ENCODE data around the gene BICC1.

The BICC1 gene

DNA sequence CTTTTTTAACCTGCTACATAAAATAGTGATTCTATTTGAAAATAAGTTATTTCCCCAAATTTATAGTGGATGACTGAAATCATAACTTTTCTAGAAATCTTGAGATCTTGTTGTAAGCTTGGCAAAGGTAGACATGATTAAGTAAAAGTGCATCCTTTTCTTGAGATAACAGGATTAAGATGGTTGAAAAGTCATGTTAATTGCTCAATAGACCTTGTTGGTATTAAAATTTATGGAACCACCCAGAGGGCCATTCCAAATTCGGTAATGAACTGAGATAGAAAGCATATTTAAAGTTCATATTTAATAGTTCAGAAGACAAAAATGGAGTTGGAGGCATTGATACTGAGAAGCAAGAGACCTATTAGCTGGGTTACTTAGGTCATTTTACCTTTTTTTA is 139.1 kb downstream of the BICC1 start:
- TF ChIP-seq, protein P1, sequence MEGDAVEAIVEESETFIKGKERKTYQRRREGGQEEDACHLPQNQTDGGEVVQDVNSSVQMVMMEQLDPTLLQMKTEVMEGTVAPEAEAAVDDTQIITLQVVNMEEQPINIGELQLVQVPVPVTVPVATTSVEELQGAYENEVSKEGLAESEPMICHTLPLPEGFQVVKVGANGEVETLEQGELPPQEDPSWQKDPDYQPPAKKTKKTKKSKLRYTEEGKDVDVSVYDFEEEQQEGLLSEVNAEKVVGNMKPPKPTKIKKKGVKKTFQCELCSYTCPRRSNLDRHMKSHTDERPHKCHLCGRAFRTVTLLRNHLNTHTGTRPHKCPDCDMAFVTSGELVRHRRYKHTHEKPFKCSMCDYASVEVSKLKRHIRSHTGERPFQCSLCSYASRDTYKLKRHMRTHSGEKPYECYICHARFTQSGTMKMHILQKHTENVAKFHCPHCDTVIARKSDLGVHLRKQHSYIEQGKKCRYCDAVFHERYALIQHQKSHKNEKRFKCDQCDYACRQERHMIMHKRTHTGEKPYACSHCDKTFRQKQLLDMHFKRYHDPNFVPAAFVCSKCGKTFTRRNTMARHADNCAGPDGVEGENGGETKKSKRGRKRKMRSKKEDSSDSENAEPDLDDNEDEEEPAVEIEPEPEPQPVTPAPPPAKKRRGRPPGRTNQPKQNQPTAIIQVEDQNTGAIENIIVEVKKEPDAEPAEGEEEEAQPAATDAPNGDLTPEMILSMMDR (IDR thresholded peaks at IDR 0.05): no peak
- no peak overlapping the region for H3K27ac ChIP-seq
- no peaks in the 10 kb centered on the region for H3K9me3 ChIP-seq
- H3K36me3 ChIP-seq: no peaks in the 10 kb centered on the region
- no peaks in the 10 kb centered on the region for H3K4me1 ChIP-seq (ENCODE audit: control insufficient read depth in 1 of 2, insufficient read depth in 1 of 2, low read depth in 1 of 2, low read length in 1 of 2)
- H3K4me3 ChIP-seq (ENCODE audit: low read depth in 1 of 2, low read length in 1 of 2): no peak overlapping the region
- no peaks in the 10 kb centered on the region for H3K27me3 ChIP-seq

DNA sequence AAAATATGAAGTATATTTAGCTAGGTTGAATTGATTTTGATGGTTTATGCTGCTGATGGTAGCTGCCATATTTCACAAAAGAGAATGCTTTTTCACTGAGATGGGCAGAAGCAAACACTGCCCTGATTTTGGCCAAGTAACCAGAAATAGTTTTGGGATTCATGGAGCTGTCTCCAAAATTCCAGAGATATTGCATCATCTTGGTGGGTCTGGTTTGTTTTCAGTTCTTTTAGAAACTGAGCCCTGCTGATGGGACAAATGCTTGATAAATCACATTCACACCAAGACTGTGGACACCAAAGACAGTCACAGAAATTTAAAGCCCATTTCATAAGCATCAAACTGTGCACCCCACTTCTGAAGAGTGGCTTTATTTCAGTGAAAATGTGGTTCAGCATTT is 140.5 kb downstream of the BICC1 start:
- no peaks in the 10 kb centered on the region for H3K27me3 ChIP-seq
- no peaks in the 10 kb centered on the region for H3K36me3 ChIP-seq
- H3K4me3 ChIP-seq (ENCODE audit: low read depth in 1 of 2, low read length in 1 of 2): no peak overlapping the region
- TF ChIP-seq, protein P1 (IDR thresholded peaks at IDR 0.05): no peak
- no peaks in the 10 kb centered on the region for H3K9me3 ChIP-seq
- H3K4me1 ChIP-seq (ENCODE audit: control insufficient read depth in 1 of 2, insufficient read depth in 1 of 2, low read depth in 1 of 2, low read length in 1 of 2): no peaks in the 10 kb centered on the region
- no peak overlapping the region for H3K27ac ChIP-seq

DNA sequence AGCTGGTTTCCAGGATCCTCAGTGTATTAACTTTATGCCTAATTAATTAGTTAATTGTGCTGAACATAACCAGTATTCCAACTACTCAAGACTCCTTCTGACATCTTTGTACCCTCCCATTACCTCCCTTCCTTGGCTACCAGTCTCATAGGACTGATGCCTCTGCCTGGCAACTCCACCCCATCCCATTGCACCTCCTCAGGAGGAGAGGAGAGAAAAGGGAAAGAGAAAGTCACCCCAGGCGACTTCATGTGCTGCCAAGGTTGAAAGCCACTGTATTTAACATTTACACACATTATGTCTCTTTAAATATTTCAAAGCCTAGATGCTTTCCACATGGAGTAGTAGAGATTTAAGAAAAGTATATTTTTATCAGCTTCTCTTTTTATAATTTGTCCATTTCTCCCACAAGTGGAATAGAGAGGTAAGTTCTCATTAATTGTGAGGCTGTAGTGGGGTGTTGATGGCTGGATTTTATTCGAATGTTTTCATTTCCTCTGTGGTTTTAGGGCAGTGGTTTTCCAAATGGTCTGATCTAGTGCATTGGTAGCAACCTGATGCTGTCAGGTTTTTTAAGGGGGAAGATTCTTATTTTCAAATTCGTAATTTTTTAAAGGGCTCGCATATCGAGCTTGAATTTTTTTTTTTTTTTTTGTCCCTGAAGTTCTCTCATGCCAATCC is 148.0 kb downstream of the BICC1 start:
- no peak overlapping the region for H3K4me3 ChIP-seq (ENCODE audit: low read depth in 1 of 2, low read length in 1 of 2)
- no peaks in the 10 kb centered on the region for H3K9me3 ChIP-seq
- TF ChIP-seq, protein P1 (IDR thresholded peaks at IDR 0.05): no peak
- H3K36me3 ChIP-seq: no peaks in the 10 kb centered on the region
- H3K27ac ChIP-seq: no peak overlapping the region
- no peaks in the 10 kb centered on the region for H3K4me1 ChIP-seq (ENCODE audit: control insufficient read depth in 1 of 2, insufficient read depth in 1 of 2, low read depth in 1 of 2, low read length in 1 of 2)
- H3K27me3 ChIP-seq: no peaks in the 10 kb centered on the region

DNA sequence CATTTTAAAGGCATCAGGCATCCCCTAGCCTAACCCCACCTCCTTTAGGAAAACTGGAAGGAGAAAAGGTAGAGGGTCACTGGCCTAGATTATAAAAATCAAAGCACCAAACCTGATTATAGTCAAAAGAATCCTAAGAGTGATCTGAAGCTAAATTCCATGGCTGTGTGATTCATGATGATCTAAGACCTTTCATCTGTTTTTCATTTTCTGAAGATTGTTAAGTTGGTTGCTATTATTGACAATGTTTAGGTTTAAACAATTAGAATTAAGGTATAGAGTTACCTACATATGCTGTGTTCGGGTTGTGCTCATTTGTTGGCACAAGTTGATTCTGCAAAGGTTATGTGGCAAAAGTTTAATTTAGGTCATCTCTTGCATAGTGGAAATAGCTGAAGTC is 148.7 kb downstream of the BICC1 start:
- no peaks in the 10 kb centered on the region for H3K36me3 ChIP-seq
- no peaks in the 10 kb centered on the region for H3K27me3 ChIP-seq
- no peak overlapping the region for H3K4me3 ChIP-seq (ENCODE audit: low read depth in 1 of 2, low read length in 1 of 2)
- H3K27ac ChIP-seq: no peak overlapping the region
- no peaks in the 10 kb centered on the region for H3K4me1 ChIP-seq (ENCODE audit: control insufficient read depth in 1 of 2, insufficient read depth in 1 of 2, low read depth in 1 of 2, low read length in 1 of 2)
- H3K9me3 ChIP-seq: no peaks in the 10 kb centered on the region
- TF ChIP-seq, protein P1 (IDR thresholded peaks at IDR 0.05): no peak

DNA sequence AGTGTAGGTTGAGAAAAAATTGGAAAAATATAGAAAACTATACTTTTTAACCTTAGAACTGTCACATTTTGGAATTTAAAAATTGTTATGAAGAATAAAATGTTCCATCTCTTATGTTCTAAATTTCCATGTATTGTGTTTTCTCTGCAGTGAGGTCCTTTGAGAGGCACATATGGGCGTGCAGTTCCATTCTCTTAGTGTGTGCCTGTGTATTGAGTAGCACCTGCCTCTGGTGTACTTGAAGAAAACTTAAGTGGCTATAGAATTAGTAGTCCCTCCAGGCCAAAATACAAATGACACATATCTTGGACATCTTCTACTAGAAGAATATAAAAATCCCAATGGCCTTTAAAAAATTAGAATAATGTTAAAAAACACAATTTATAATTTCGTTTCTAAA is 149.2 kb downstream of the BICC1 start:
- H3K4me1 ChIP-seq (ENCODE audit: control insufficient read depth in 1 of 2, insufficient read depth in 1 of 2, low read depth in 1 of 2, low read length in 1 of 2): no peaks in the 10 kb centered on the region
- H3K4me3 ChIP-seq (ENCODE audit: low read depth in 1 of 2, low read length in 1 of 2): no peak overlapping the region
- H3K9me3 ChIP-seq: no peaks in the 10 kb centered on the region
- H3K27ac ChIP-seq: no peak overlapping the region
- TF ChIP-seq, protein P1 (IDR thresholded peaks at IDR 0.05): no peak
- H3K36me3 ChIP-seq: no peaks in the 10 kb centered on the region
- no peaks in the 10 kb centered on the region for H3K27me3 ChIP-seq

All from neutrophil (primary cell).